Subcutaneous adipose tissue (tissue), 4 donors: ENCODE data around the gene GNG2. TPM values are rescaled to one million over a fixed set of nuclear protein-coding genes. Genes with fewer than 3 reads are reported as not detected.

Experiments
- CTCF ChIP-seq: fragments of 450-650 bp; IDR thresholded peaks from one replicate; pipeline ENCODE4 v1.5.1; 2016; ENCODE audit warnings: low read depth, mild to moderate bottlenecking, control low read depth, antibody characterized with exemption, moderate library complexity
- total RNA-seq, 4 donors: library from RNA; depleted of rRNA; stranded (reverse); fragments of >200 nt; gene quantifications; one replicate each; pipeline ENCODE4 v1.1.0, GENCODE V29; 2016

Gene GNG2
- total RNA-seq, 4 donors from 2014 or later = 54.8 to 130 (median 102) TPM

GRCh38 chr14:52003324-52003723, 142.9 kb downstream of the GNG2 start:
- TF ChIP-seq CTCF = no peak

- no peak for TF ChIP-seq CTCF
These were observed 145.2 kb downstream of the GNG2 start for GRCh38 chr14:52005625-52006024.

GRCh38 chr14:52006361-52006760, 145.9 kb downstream of the GNG2 start:
- TF ChIP-seq CTCF = no peak

- no peak for TF ChIP-seq CTCF
These were observed 146.8 kb downstream of the GNG2 start for GRCh38 chr14:52007211-52007610.

GRCh38 chr14:52007637-52008036, 147.2 kb downstream of the GNG2 start:
- no peak for TF ChIP-seq CTCF

- TF ChIP-seq CTCF = no peak
These were observed 147.7 kb downstream of the GNG2 start for GRCh38 chr14:52008136-52008535.

GRCh38 chr14:52010173-52010693, 149.8 kb downstream of the GNG2 start:
- TF ChIP-seq CTCF = no peak

- no peak for TF ChIP-seq CTCF
These were observed 151.1 kb downstream of the GNG2 start for GRCh38 chr14:52011523-52011922.
